SH-SY5Y (cell line): ENCODE measurements around the gene PRG3.

Source experiments
- GATA2 ChIP-seq: IDR thresholded peaks from 2 replicates; pipeline ENCODE4 v1.6.1; 2011; ENCODE audit warnings: mild to moderate bottlenecking, low read depth, low read length
- GATA3 ChIP-seq: IDR thresholded peaks from 2 replicates; pipeline ENCODE4 v1.6.1; 2011; ENCODE audit warnings: low read depth, mild to moderate bottlenecking, low read length, moderate library complexity

- TF ChIP-seq GATA2 (no peak), GATA3 (no peak)
These were observed 49.0 kb upstream of the PRG3 start for GRCh38 chr11:57429946-57430345.
